Measurements from ENCODE around the gene TSNAX.
"Not testable (repeated sequence)": the region's sequence is repeated elsewhere in the genome, so short reads cannot be mapped to it uniquely, and the experiment has no call there.

Gene TSNAX

DNA sequence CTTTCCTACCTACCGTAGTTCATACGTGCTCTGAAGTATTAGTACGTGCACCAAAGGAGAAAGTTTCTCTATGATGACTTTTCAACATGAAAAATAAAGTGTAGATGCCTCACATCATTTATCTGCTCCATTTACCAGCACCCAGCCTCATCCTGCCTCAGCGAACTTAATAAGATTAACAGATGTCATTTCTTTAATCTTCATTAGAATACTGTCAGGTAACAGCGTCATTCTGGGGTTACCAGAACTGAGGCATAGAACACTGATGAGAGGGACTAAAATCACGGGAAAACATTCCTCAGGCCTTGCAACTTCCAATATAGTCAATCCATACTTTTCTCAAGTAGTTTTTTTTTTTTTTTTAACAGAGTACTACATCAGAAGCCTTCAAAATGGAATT lies 54.9 kb downstream of the TSNAX start:
- H3K27ac ChIP-seq, result no peak overlapping the region
- ChIA-PET POLR2A (ENCODE audit: low non-redundant PET) (no interaction called here), CTCF (no interaction called here)
- DNase-seq (ENCODE audit: low spot score), result no peak
- TF ChIP-seq, protein P1, sequence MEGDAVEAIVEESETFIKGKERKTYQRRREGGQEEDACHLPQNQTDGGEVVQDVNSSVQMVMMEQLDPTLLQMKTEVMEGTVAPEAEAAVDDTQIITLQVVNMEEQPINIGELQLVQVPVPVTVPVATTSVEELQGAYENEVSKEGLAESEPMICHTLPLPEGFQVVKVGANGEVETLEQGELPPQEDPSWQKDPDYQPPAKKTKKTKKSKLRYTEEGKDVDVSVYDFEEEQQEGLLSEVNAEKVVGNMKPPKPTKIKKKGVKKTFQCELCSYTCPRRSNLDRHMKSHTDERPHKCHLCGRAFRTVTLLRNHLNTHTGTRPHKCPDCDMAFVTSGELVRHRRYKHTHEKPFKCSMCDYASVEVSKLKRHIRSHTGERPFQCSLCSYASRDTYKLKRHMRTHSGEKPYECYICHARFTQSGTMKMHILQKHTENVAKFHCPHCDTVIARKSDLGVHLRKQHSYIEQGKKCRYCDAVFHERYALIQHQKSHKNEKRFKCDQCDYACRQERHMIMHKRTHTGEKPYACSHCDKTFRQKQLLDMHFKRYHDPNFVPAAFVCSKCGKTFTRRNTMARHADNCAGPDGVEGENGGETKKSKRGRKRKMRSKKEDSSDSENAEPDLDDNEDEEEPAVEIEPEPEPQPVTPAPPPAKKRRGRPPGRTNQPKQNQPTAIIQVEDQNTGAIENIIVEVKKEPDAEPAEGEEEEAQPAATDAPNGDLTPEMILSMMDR (conservative IDR thresholded peaks at IDR 0.05; ENCODE audit: low read depth), result no peak

DNA sequence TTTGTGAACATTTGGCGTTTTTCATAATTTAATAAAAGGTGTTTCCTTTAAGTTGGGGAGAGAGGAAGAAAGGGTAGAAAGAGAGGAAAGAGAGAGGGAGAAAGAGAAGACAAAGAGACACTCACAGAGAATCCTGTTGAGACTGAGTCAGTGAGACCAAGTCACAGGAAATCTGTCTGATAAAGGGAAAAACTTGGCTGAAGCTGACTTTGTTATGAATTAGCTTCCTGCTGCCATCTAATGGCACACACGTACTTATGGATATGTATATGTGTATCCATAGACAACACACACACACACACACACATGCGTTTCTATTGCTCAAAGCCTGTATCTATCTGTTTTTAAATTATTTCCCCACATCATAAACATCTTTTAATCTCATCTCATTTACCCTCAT lies 55.6 kb downstream of the TSNAX start:
- H3K27ac ChIP-seq, result no peak overlapping the region
- DNase-seq (ENCODE audit: low spot score), result peak; percentile 41
- POLR2A ChIA-PET (ENCODE audit: low non-redundant PET), result no interaction called here
- CTCF ChIA-PET, result interaction anchor here (1.0 kb wide), 1 partner anchor 227 kb away, joined by 4 read pairs; no protein-coding TSS in a partner anchor
- TF ChIP-seq, protein P1 (conservative IDR thresholded peaks at IDR 0.05; ENCODE audit: low read depth), result peak; percentile 21; the same call in 1 of the 2 replicates

DNA sequence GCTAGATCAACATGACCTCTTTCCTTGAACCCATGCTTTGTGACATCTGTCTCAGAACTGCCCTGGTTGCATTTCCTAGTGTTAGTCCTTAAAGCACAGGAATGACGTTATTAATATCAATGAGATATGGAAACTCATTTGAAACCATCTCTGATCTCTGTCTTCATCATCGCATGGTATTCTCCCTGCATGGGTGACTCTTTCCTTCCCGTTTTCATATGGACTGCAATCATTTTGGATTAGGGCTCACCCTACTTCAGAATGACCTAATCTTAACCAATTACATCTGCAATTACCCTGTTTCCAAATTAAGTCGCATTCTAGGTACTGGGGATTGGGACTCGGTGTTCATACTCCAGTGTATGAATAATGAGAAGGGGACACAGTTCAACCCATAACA lies 56.5 kb downstream of the TSNAX start:
- DNase-seq (ENCODE audit: low spot score), result no peak
- POLR2A ChIA-PET (ENCODE audit: low non-redundant PET), result no interaction called here

DNA sequence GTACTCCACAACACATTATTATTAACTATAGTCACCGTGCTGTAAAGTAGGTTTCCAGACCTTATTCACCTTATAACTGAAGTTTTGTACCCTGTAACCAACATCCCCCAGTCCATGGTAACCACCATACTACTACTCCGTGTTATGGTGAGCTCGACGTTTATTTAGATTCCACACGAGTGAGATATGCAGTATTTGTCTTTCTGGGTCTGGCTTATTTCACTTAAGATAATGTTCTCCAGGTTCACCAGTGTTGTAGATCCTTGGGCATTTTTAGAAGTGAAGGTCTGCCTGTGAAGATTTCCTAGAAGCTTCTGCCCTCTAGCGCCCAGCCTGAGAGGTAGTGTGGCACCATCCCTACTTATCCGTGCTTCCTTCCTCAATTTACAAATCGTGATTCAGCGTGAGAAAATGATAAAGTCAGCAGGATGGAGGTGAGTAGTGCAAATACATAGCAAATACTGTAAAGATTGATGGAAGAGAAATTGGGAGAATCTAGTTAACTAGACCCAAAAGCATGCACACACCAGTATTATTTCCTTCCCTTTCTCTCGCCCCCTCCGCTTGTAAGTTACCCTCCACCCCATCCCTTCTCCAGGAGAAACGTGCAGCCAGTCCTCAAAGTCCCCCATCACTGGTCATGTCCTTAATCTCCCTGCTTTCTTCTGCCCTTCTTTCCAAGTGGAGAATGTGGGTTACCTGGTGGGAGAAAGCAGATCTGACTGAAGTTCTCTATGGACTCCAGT lies 62.2 kb downstream of the TSNAX start:
- no peak overlapping the region for H3K27ac ChIP-seq
- ChIA-PET CTCF (interaction anchor here (0.6 to 1.6 kb wide), 3 partner anchors 232 to 258 kb away, joined by 3 to 6 read pairs (median 4); no protein-coding TSS in a partner anchor), POLR2A (ENCODE audit: low non-redundant PET) (no interaction called here)
- TF ChIP-seq, protein P1 (conservative IDR thresholded peaks at IDR 0.05; ENCODE audit: low read depth), result peak; percentile 72
- DNase-seq (ENCODE audit: low spot score), result peak; percentile 33

More for the DNA sequence above, 56.5 kb downstream of the TSNAX start:
- no peak overlapping the region for H3K27ac ChIP-seq
- CTCF ChIA-PET, result no interaction called here
- TF ChIP-seq, protein P1 (conservative IDR thresholded peaks at IDR 0.05; ENCODE audit: low read depth), result no peak

DNA sequence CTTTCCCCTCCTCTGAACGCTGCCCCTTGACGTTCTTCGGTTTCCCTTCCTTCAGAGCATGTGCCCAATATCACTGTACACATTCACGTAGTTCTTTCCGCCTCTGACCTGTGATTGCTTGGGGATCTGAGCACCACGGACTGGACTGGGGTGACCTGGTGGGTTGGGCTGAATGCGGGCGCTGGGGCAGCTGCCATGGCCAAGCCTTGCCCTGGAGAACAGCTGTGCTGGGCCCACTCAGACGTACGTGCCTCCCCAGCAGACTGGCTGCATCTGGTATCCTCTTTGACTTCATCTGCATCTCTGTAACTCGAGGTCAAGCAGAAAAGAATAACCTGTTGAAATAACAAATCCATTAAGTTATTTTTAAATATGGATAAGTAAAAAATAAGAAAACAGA lies 63.0 kb downstream of the TSNAX start:
- DNase-seq (ENCODE audit: low spot score), result no peak
- CTCF ChIA-PET, result interaction anchor here (1.6 kb wide), 1 partner anchor 234 kb away, joined by 6 read pairs; no protein-coding TSS in a partner anchor
- POLR2A ChIA-PET (ENCODE audit: low non-redundant PET), result no interaction called here
- TF ChIP-seq, protein P1 (conservative IDR thresholded peaks at IDR 0.05; ENCODE audit: low read depth), result no peak
- no peak overlapping the region for H3K27ac ChIP-seq

DNA sequence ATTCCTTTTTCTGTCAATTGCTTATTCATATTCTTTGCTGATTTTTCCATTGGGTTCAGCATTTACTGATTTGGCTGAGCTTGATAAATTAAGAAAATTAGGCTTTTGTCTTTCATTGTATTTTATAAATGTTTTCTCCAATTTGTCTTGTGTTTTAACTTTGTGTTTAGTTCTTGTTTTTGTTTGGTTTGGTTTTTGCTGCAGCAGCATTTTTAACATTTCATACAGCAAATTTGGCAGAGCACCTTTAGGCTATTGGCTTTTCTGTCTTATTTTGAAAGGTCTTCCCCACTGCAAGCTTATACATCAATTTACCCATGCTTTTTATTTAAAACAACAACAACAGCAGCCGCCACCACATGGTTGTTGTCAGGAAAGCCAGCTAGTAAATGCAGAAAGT lies 64.3 kb downstream of the TSNAX start:
- CTCF ChIA-PET, result no interaction called here
- no peak for DNase-seq (ENCODE audit: low spot score)
- TF ChIP-seq, protein P1 (conservative IDR thresholded peaks at IDR 0.05; ENCODE audit: low read depth), result no peak
- POLR2A ChIA-PET (ENCODE audit: low non-redundant PET), result no interaction called here
- no peak overlapping the region for H3K27ac ChIP-seq

DNA sequence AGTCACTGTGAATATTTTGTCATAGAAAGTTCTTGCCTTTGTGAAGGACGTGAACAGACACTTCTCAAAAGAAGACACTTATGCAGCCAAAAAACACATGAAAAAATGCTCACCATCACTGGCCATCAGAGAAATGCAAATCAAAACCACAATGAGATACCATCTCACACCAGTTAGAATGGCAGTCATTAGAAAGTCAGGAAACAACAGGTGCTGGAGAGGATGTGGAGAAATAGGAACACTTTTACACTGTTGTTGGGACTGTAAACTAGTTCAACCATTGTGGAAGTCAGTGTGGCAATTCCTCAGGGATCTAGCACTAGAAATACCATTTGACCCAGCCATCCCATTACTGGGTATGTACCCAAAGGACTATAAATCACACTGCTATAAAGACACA lies 64.8 kb downstream of the TSNAX start:
- POLR2A ChIA-PET (ENCODE audit: low non-redundant PET); DNase-seq (ENCODE audit: low spot score); CTCF ChIA-PET: not testable (repeated sequence)

More for the DNA sequence above, 64.8 kb downstream of the TSNAX start:
- H3K27ac ChIP-seq, result not testable (repeated sequence)
